CD14-positive monocyte (primary cell): ENCODE measurements around the gene C19orf44. TPM values are rescaled to one million over a fixed set of nuclear protein-coding genes. Genes with fewer than 3 reads are reported as not detected.
A peak's percentile ranks its signal among the peaks of the same experiment; 100 is the strongest.

Source experiments
- DNase-seq, 3 donors: peaks; one replicate each; pipeline ENCODE4 v3.0.0-alpha.2; 2011 to 2022
- H2AFZ ChIP-seq: 2 replicates; pipeline ENCODE4 v1.6.0; 2012; ENCODE audit warnings: mild to moderate bottlenecking, low read depth, low read length, inconsistent platforms; ENCODE audit not compliant: insufficient read depth, poor library complexity, severe bottlenecking
- H3K27ac ChIP-seq, 2 donors: 1 replicate in 1 of 2; 2 replicates in 1 of 2; pipeline ENCODE4 v1.5.1; 2012 to 2013; ENCODE audit warnings: low read length in 2 of 2, control low read depth in 1 of 2, inconsistent platforms in 1 of 2, low read depth in 1 of 2, mild to moderate bottlenecking in 1 of 2
- H3K27me3 ChIP-seq, 2 donors: one replicate each; pipeline versions ENCODE4 v1.6.0 to v1.6.1; 2011 to 2013; ENCODE audit warnings: low read length in 2 of 2; ENCODE audit not compliant: control insufficient read depth in 2 of 2, insufficient read depth in 2 of 2
- H3K36me3 ChIP-seq, 2 donors: replicated peaks in 1 of 2; 1 replicate in 1 of 2; 2 replicates in 1 of 2; pipeline versions ENCODE4 v1.5.1 to v1.6.1; 2012 to 2013; ENCODE audit warnings: low read length in 2 of 2, control low read depth in 1 of 2, inconsistent platforms in 1 of 2, mild to moderate bottlenecking in 1 of 2; ENCODE audit not compliant: insufficient read depth in 2 of 2, control insufficient read depth in 1 of 2
- H3K4me1 ChIP-seq, 2 donors: 1 replicate in 1 of 2; 2 replicates in 1 of 2; pipeline versions ENCODE4 v1.5.1 to v1.6.1; 2012 to 2013; ENCODE audit warnings: low read length in 2 of 2, control low read depth in 1 of 2, inconsistent platforms in 1 of 2, mild to moderate bottlenecking in 1 of 2, moderate library complexity in 1 of 2; ENCODE audit not compliant: insufficient read depth in 2 of 2, control insufficient read depth in 1 of 2
- H3K4me2 ChIP-seq: replicated peaks from 2 replicates; pipeline ENCODE3; 2012; ENCODE audit warnings: low read length, moderate library complexity, mild to moderate bottlenecking; ENCODE audit not compliant: poor library complexity, severe bottlenecking; ENCODE audit errors: extremely low read depth
- H3K4me3 ChIP-seq, 3 experiments: fragments of 200-600 bp in 1 of 3; sonication (generic) in 1 of 3; replicated peaks in 1 of 3; 1 replicate in 2 of 3; 2 replicates in 1 of 3; pipeline ENCODE4 v1.5.1; 2011 to 2013; ENCODE audit warnings: low read length in 3 of 3, mild to moderate bottlenecking in 3 of 3, control low read depth in 2 of 3, low read depth in 2 of 3, inconsistent platforms in 1 of 3, moderate library complexity in 1 of 3
- H3K79me2 ChIP-seq: 2 replicates; pipeline ENCODE4 v1.6.0; 2012; ENCODE audit warnings: mild to moderate bottlenecking, control low read depth, inconsistent platforms, low read length, moderate library complexity; ENCODE audit not compliant: insufficient read depth
- H3K9ac ChIP-seq: 2 replicates; pipeline ENCODE4 v1.6.0; 2017; ENCODE audit warnings: low read length, mild to moderate bottlenecking; ENCODE audit not compliant: insufficient read depth, poor library complexity, severe bottlenecking
- H3K9me3 ChIP-seq, 2 donors: replicated peaks in 1 of 2; 1 replicate in 1 of 2; 2 replicates in 1 of 2; pipeline versions ENCODE4 v1.5.1 to v1.6.1; 2012 to 2013; ENCODE audit warnings: low read length in 2 of 2, control low read depth in 1 of 2; ENCODE audit not compliant: control insufficient read depth in 1 of 2, insufficient read depth in 1 of 2
- H4K20me1 ChIP-seq: 2 replicates; pipeline ENCODE4 v1.6.0; 2012; ENCODE audit warnings: mild to moderate bottlenecking, low read length, control low read depth, moderate library complexity; ENCODE audit not compliant: insufficient read depth
- H3K27ac Mint-ChIP-seq, 7 donors: one replicate each; pipeline ENCODE4 v1.8.0; 2020; ENCODE audit warnings: mild to moderate bottlenecking in 7 of 7, mixed read lengths in 7 of 7, moderate library complexity in 6 of 7, inconsistent platforms in 2 of 7
- H3K27me3 Mint-ChIP-seq, 3 donors: one replicate each; pipeline ENCODE4 v1.8.0; 2021 to 2022; ENCODE audit warnings: low read depth in 3 of 3, mild to moderate bottlenecking in 3 of 3, mixed read lengths in 3 of 3, moderate library complexity in 3 of 3, inconsistent platforms in 1 of 3
- H3K36me3 Mint-ChIP-seq, 2 donors: one replicate each; pipeline ENCODE4 v1.8.0; 2020; ENCODE audit warnings: mixed read lengths in 2 of 2, inconsistent platforms in 1 of 2, mild to moderate bottlenecking in 1 of 2
- H3K4me1 Mint-ChIP-seq: one replicate; pipeline ENCODE4 v1.8.0; 2020; ENCODE audit warnings: mild to moderate bottlenecking, mixed read lengths
- H3K4me3 Mint-ChIP-seq, 2 donors: one replicate each; pipeline ENCODE4 v1.8.0; 2020; ENCODE audit warnings: mild to moderate bottlenecking in 2 of 2, mixed read lengths in 2 of 2, moderate library complexity in 1 of 2
- H3K9me3 Mint-ChIP-seq, 7 donors: one replicate each; pipeline ENCODE4 v1.8.0; 2020 to 2022; ENCODE audit warnings: mixed read lengths in 7 of 7, mild to moderate bottlenecking in 6 of 7, moderate library complexity in 6 of 7, inconsistent platforms in 2 of 7
- CTCF ChIP-seq: fragments of 200-600 bp; IDR thresholded peaks from one replicate; pipeline ENCODE4 v1.8.0; 2022; ENCODE audit warnings: antibody characterized with exemption, mild to moderate bottlenecking
- WGBS: methylation state at CpG from one replicate; pipeline ENCODE4 v1.1.5; 2013; ENCODE audit warnings: missing lambda C conversion rate; ENCODE audit not compliant: insufficient coverage; 5-methylcytosine and 5-hydroxymethylcytosine counted together
- intact Hi-C, 2 donors: fragments of 100-400 bp; cut with micrococcal nuclease; formaldehyde crosslinking; loops; one replicate each; pipeline versions ENCODE4 v1.15.0 to v1.15.1; 2023
- polyA plus RNA-seq, 3 donors: library from polyadenylated mRNA; depleted of rRNA in 1 of 3; unstranded in 2 of 3; stranded (reverse) in 1 of 3; fragments of 300-500 nt in 2 of 3; fragments of >200 nt in 1 of 3; fragmentation: Illumina TruSeq in 2 of 3; gene quantifications; 1 replicate in 2 of 3; 2 replicates in 1 of 3; pipeline ENCODE4 v1.2.3, GENCODE V29; 2012 to 2021

C19orf44 gene
- polyA plus RNA-seq, 3 donors, result 0.58 to 0.65 TPM; not detected in 1

- DNase-seq, result no peak
- Histone ChIP-seq H3K4me2 (no peak overlapping the region), H3K9ac (no peak overlapping the region), H3K27me3 (no peaks in the 10 kb centered on the region), H3K4me3 (no peak overlapping the region), H3K27ac (peak overlapping the region in 1 of 2 donors; percentile 48), H2AFZ (no peak overlapping the region), H3K36me3 (peaks cover 5 to 9% of the 10 kb centered on the region in 2 donors), H3K9me3 (no peaks in the 10 kb centered on the region), H3K4me1 (peaks cover 2 to 7% of the 10 kb centered on the region in 2 donors), H4K20me1 (peaks cover 94% of the 10 kb centered on the region), H3K79me2 (peaks cover 100% of the 10 kb centered on the region)
- no peak for TF ChIP-seq CTCF
- WGBS, result 97% methylated on average over 6 of the region's 6 CpGs
- no peaks in the 10 kb centered on the region for H3K27me3 Mint-ChIP-seq
- no peaks in the 10 kb centered on the region for H3K9me3 Mint-ChIP-seq
- H3K36me3 Mint-ChIP-seq, result peaks cover 20 to 25% of the 10 kb centered on the region in 2 donors
- peak overlapping the region in 6 of 7 donors; percentile 2 to 82 (median 52) for H3K27ac Mint-ChIP-seq
- H3K4me1 Mint-ChIP-seq, result peaks cover 40% of the 10 kb centered on the region
- intact Hi-C loops, result no loop called here
- H3K4me3 Mint-ChIP-seq, result no peak overlapping the region
Observed at GRCh38 chr19:16463341-16463990, 32.7 kb upstream of the C19orf44 start.

GRCh38 chr19:16463991-16464575 lies 32.1 kb upstream of the C19orf44 start:
- H3K27ac Mint-ChIP-seq, result peak overlapping the region in 4 of 7 donors; percentile 2 to 60 (median 36)
- H3K27me3 Mint-ChIP-seq, result no peaks in the 10 kb centered on the region
- no peak overlapping the region for H2AFZ ChIP-seq
- peak overlapping the region in 1 of 2 donors; percentile 21 for H3K27ac ChIP-seq
- no peaks in the 10 kb centered on the region for H3K9me3 ChIP-seq
- no peak for TF ChIP-seq CTCF
- H3K4me3 ChIP-seq, result no peak overlapping the region
- peaks cover 23 to 28% of the 10 kb centered on the region in 2 donors for H3K36me3 Mint-ChIP-seq
- H3K4me3 Mint-ChIP-seq, result no peak overlapping the region
- no peaks in the 10 kb centered on the region for H3K9me3 Mint-ChIP-seq
- no peak for DNase-seq
- peaks cover 5 to 9% of the 10 kb centered on the region in 2 donors for H3K36me3 ChIP-seq
- H3K4me2 ChIP-seq, result no peak overlapping the region
- intact Hi-C loops, result no loop called here
- H3K4me1 Mint-ChIP-seq, result peaks cover 37% of the 10 kb centered on the region
- whole genome bisulfite sequencing, result 97% methylated on average over 11 of the region's 12 CpGs
- H3K79me2 ChIP-seq, result peaks cover 100% of the 10 kb centered on the region
- H3K9ac ChIP-seq, result no peak overlapping the region
- peaks cover 0 to 6% of the 10 kb centered on the region in 2 donors for H3K4me1 ChIP-seq
- H3K27me3 ChIP-seq, result no peaks in the 10 kb centered on the region
- H4K20me1 ChIP-seq, result peaks cover 94% of the 10 kb centered on the region
